OCI-LY3 (cell line): ENCODE data around the gene EBP.
A peak's percentile ranks its signal among the peaks of the same experiment; 100 is the strongest.

ENCODE experiments used
- CTCF ChIP-seq: fragments of 200-600, 300-600 bp; sonication (generic); IDR thresholded peaks from 2 replicates; pipeline ENCODE4 v1.5.1; 2014; ENCODE audit warnings: antibody characterized with exemption, low read length, low read depth
- EZH2phosphoT487 ChIP-seq: fragments of 200-600 bp; shearing (Covaris generic); IDR thresholded peaks from 2 replicates; pipeline ENCODE4 v1.6.1; 2018; ENCODE audit warnings: antibody characterized with exemption, mixed run types, low read depth

- peak; percentile 46 for TF ChIP-seq CTCF
- TF ChIP-seq EZH2phosphoT487: no peak
Measured at GRCh38 chrX:48539345-48540027, 17.9 kb downstream of the EBP start, which contains the start of gene TBC1D25.
